A549 (cell line): ENCODE data around the gene ARHGAP31.

ENCODE experiments used
- CBX8 ChIP-seq: fragments of 200-600 bp; sonication (generic); IDR thresholded peaks from 2 replicates; pipeline ENCODE4 v1.6.1; 2016
- CEBPB ChIP-seq, 2 experiments: fragments of >200 bp in 1 of 2; sonication (Bioruptor Twin) in 1 of 2; formaldehyde crosslinking in 1 of 2; IDR thresholded peaks; 2 replicates each; pipeline ENCODE4 v1.6.1; 2012 to 2016
- CTCF ChIP-seq: fragments of >200 bp; sonication (Bioruptor Twin); formaldehyde crosslinking; IDR thresholded peaks from 3 replicates; pipeline ENCODE4 v1.5.1; 2016
- JUNB ChIP-seq: fragments of >200 bp; sonication (Bioruptor Twin); formaldehyde crosslinking; IDR thresholded peaks from 2 replicates; pipeline ENCODE4 v1.6.1; 2016
- KDM1A ChIP-seq: fragments of 200-600 bp; sonication (generic); IDR thresholded peaks from 2 replicates; pipeline ENCODE4 v1.6.1; 2016; ENCODE audit warnings: low read depth, mild to moderate bottlenecking
- KDM5A ChIP-seq: fragments of 200-600 bp; sonication (generic); IDR thresholded peaks from 2 replicates; pipeline ENCODE4 v1.6.1; 2016; ENCODE audit warnings: antibody characterized with exemption, mild to moderate bottlenecking
- MAFK ChIP-seq: fragments of 450-650 bp; IDR thresholded peaks from 2 replicates; pipeline ENCODE4 v1.6.1; 2014; ENCODE audit not compliant: partially characterized antibody
- POLR2A ChIP-seq: IDR thresholded peaks from 2 replicates; pipeline ENCODE4 v1.6.1; 2012; ENCODE audit warnings: mild to moderate bottlenecking, low read length
- RAD21 ChIP-seq, 2 experiments: fragments of >200 bp in 1 of 2; sonication (Bioruptor Twin) in 1 of 2; formaldehyde crosslinking in 1 of 2; IDR thresholded peaks in 1 of 2; conservative IDR thresholded peaks in 1 of 2; 2 replicates in 1 of 2; 3 replicates in 1 of 2; pipeline ENCODE4 v1.6.1; 2012 to 2018; ENCODE audit warnings: inconsistent platforms in 1 of 2
- SMC3 ChIP-seq: fragments of >200 bp; sonication (Bioruptor Twin); formaldehyde crosslinking; IDR thresholded peaks from 3 replicates; pipeline ENCODE4 v1.6.1; 2018; ENCODE audit warnings: inconsistent platforms
- ZFP36 ChIP-seq: fragments of 450-650 bp; IDR thresholded peaks from 2 replicates; pipeline ENCODE4 v1.6.1; 2014; ENCODE audit warnings: borderline replicate concordance; ENCODE audit not compliant: partially characterized antibody
- TF ChIP-seq, protein P1 (sequence below): IDR thresholded peaks from 2 replicates; pipeline ENCODE4 v1.6.1; 2012
- TF ChIP-seq, protein P2 (sequence below): IDR thresholded peaks from 2 replicates; pipeline ENCODE4 v1.6.1; 2012

DNA sequence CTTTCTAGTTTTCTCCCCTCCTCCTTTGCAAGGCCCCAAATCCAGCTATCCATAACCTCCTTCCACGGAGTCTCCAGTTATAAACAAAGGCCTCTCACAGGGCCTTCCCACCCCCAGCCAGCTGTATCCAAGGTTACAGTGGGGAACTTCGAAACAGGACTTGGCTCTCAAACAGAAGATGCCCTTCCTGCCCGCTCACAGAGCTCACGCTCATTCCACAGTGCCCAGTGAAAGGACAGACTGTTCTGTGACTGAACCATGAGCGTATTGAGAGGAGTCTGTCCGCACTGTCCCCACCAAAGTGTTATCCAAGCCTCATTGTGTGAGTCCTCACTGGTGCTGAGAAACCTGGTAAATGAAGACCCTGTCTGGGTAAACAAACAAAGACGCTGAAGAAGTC, 35.4 kb downstream of the ARHGAP31 start:
- TF ChIP-seq KDM5A (no peak), CEBPB (IDR thresholded peaks at IDR 0.05) (no peak), CTCF (no peak), ZFP36 (no peak), KDM1A (no peak), POLR2A (no peak), SMC3 (no peak), JUNB (no peak), CBX8 (no peak), RAD21 (conservative IDR thresholded peaks at IDR 0.05 in 1 of 2, IDR thresholded peaks at IDR 0.05 in 1 of 2) (no peak), MAFK (no peak)
- TF ChIP-seq, protein P1, sequence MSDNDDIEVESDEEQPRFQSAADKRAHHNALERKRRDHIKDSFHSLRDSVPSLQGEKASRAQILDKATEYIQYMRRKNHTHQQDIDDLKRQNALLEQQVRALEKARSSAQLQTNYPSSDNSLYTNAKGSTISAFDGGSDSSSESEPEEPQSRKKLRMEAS = no peak
- TF ChIP-seq, protein P2, sequence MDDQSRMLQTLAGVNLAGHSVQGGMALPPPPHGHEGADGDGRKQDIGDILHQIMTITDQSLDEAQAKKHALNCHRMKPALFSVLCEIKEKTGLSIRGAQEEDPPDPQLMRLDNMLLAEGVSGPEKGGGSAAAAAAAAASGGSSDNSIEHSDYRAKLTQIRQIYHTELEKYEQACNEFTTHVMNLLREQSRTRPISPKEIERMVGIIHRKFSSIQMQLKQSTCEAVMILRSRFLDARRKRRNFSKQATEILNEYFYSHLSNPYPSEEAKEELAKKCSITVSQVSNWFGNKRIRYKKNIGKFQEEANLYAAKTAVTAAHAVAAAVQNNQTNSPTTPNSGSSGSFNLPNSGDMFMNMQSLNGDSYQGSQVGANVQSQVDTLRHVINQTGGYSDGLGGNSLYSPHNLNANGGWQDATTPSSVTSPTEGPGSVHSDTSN = no peak
